ENCODE data around the gene NDUFAF8. TPM values are rescaled to one million over a fixed set of nuclear protein-coding genes. Genes with fewer than 3 reads are reported as not detected.

The NDUFAF8 gene
- total RNA-seq, 1 experiment from 2014 or later: 60.1 TPM

DNA sequence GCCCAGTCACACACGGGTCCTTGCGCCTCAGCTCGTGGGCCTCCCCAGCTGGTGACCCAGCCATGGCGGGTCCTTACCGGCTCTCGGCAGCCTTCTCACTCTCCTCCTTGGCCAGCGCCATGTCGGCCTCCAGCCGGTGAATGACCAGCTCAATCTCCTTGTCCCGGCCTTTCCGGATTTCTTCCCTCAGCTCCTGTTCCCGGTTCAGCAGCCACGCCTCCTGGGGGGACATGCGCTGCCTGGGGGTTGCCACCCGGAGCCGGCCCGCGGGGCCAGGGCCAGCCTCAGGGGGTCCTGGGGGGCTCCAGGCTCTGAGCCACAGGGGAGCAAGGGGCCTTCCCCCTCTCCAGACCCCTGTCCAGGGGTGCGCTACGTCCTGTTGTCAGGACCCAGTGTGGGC, 48.0 kb upstream of the NDUFAF8 start:
- no peak overlapping the region for H3K14ac ChIP-seq (ENCODE audit: insufficient read depth, low read length)
- H2AK5ac ChIP-seq (ENCODE audit: insufficient read length, low read length): no peak overlapping the region
- H3K79me1 ChIP-seq (ENCODE audit: insufficient read depth, low read depth, low read length, poor library complexity, severe bottlenecking): no peaks in the 10 kb centered on the region
- H4K20me1 ChIP-seq (ENCODE audit: control insufficient read depth, insufficient read depth, insufficient read length): no peaks in the 10 kb centered on the region
- no peak overlapping the region for H2BK15ac ChIP-seq (ENCODE audit: low read depth, low read length)
- WGBS (ENCODE audit: extremely low coverage, insufficient read length, low lambda C conversion rate): no CpG with 5 or more reads among the region's 20 CpGs
- H2BK20ac ChIP-seq (ENCODE audit: low read depth, low read length, poor library complexity, severe bottlenecking): no peak overlapping the region
- no peak overlapping the region for H2AFZ ChIP-seq (ENCODE audit: low read length)
- Mint-ChIP-seq H3K27ac (no peak overlapping the region), H3K27me3 (ENCODE audit: low read depth) (no peaks in the 10 kb centered on the region), H3K4me3 (no peak overlapping the region), H3K4me1 (no peaks in the 10 kb centered on the region), H3K36me3 (ENCODE audit: insufficient read depth in 1 of 3, low read depth in 3 of 3) (peaks cover 0 to 10% (median 6%) of the 10 kb centered on the region in 3 experiments; a peak in 5 of 7 replicates), H3K9me3 (no peaks in the 10 kb centered on the region)
- no peak overlapping the region for H2BK5ac ChIP-seq (ENCODE audit: insufficient read length, low read length)
- no peaks in the 10 kb centered on the region for H3K27me3 ChIP-seq (ENCODE audit: insufficient read depth, low read length)
- H3K9me3 ChIP-seq (ENCODE audit: control insufficient read depth, low read depth, low read length): no peaks in the 10 kb centered on the region
- H2BK120ac ChIP-seq (ENCODE audit: low read depth, low read length, poor library complexity, severe bottlenecking): no peak overlapping the region
- H3T11ph ChIP-seq (ENCODE audit: low read length): no peak overlapping the region
- no peak overlapping the region for H3K56ac ChIP-seq (ENCODE audit: insufficient read length, low read depth, low read length)
- no peak overlapping the region for H3K4me2 ChIP-seq (ENCODE audit: insufficient read depth, insufficient read length, low read length)
- H3K4me1 ChIP-seq (ENCODE audit: insufficient read depth, low read length): no peaks in the 10 kb centered on the region
- H3K79me2 ChIP-seq (ENCODE audit: insufficient read depth, low read length): no peaks in the 10 kb centered on the region
- H2BK12ac ChIP-seq (ENCODE audit: insufficient read length, low read depth, low read length): no peak overlapping the region
- H4K8ac ChIP-seq (replicated peaks; ENCODE audit: insufficient read length, low read depth, low read length): no peak overlapping the region
- H3K23ac ChIP-seq (ENCODE audit: insufficient read length, low read depth, low read length): no peak overlapping the region
- H4K91ac ChIP-seq (ENCODE audit: insufficient read length, low read depth, low read length): no peak overlapping the region
- no peak overlapping the region for H3K4ac ChIP-seq (ENCODE audit: low read depth, low read length)
- DNase-seq: no peak
- no peak overlapping the region for H3K9ac ChIP-seq (ENCODE audit: extremely low read depth, insufficient read length, low read length)
- H3K18ac ChIP-seq (ENCODE audit: insufficient read length, low read depth, low read length): no peak overlapping the region
- H3K23me2 ChIP-seq (ENCODE audit: insufficient read length, low read depth, low read length, poor library complexity, severe bottlenecking): no peaks in the 10 kb centered on the region
- no peak overlapping the region for H4K5ac ChIP-seq (ENCODE audit: insufficient read length, low read depth, low read length)
- TF ChIP-seq, protein P1, sequence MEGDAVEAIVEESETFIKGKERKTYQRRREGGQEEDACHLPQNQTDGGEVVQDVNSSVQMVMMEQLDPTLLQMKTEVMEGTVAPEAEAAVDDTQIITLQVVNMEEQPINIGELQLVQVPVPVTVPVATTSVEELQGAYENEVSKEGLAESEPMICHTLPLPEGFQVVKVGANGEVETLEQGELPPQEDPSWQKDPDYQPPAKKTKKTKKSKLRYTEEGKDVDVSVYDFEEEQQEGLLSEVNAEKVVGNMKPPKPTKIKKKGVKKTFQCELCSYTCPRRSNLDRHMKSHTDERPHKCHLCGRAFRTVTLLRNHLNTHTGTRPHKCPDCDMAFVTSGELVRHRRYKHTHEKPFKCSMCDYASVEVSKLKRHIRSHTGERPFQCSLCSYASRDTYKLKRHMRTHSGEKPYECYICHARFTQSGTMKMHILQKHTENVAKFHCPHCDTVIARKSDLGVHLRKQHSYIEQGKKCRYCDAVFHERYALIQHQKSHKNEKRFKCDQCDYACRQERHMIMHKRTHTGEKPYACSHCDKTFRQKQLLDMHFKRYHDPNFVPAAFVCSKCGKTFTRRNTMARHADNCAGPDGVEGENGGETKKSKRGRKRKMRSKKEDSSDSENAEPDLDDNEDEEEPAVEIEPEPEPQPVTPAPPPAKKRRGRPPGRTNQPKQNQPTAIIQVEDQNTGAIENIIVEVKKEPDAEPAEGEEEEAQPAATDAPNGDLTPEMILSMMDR (conservative IDR thresholded peaks at IDR 0.05): no peak
- H3K27ac ChIP-seq (ENCODE audit: insufficient read length, low read depth, low read length): no peak overlapping the region
